CD4-positive, alpha-beta T cell (primary cell): ENCODE results near the gene COL9A1. TPM values are rescaled to one million over a fixed set of nuclear protein-coding genes. Genes with fewer than 3 reads are reported as not detected.
"Not testable (repeated sequence)": the region's sequence is repeated elsewhere in the genome, so short reads cannot be mapped to it uniquely, and the experiment has no call there.

Source experiments
- ATAC-seq: fragments of 200-7000 bp; cut with Tn5 transposase; one replicate; pipeline ENCODE4 v1.10.0; 2022; ENCODE audit warnings: mild to moderate bottlenecking; ENCODE audit not compliant: poor library complexity
- CTCF ChIA-PET: fragments of 350-600 bp; sonication (Branson Sonifier 250); formaldehyde crosslinking; loops from one replicate; lab custom pipeline; 2021; ENCODE audit warnings: antibody characterized with exemption, inconsistent platforms; lab: Charles Lee
- POLR2A ChIA-PET: fragments of 350-600 bp; sonication (Branson Sonifier 250); formaldehyde crosslinking; loops from one replicate; lab custom pipeline; 2021; ENCODE audit warnings: antibody characterized with exemption, inconsistent platforms; lab: Charles Lee
- DNase-seq, 14 experiments: peaks; one replicate each; pipeline ENCODE4 v3.0.0-alpha.2; 2013 to 2020; ENCODE audit warnings: mixed read lengths in 2 of 14
- H3K27ac ChIP-seq, 2 donors: one replicate each; pipeline versions ENCODE4 v1.5.1 to v1.7.0; 2013; ENCODE audit warnings: low read length in 2 of 2, low read depth in 1 of 2, mild to moderate bottlenecking in 1 of 2
- H3K27me3 ChIP-seq, 2 experiments: 1 replicate in 1 of 2; 2 replicates in 1 of 2; pipeline versions ENCODE4 v1.6.1 to v1.7.0; 2013; ENCODE audit warnings: low read length in 2 of 2, control low read depth in 1 of 2, mild to moderate bottlenecking in 1 of 2, moderate library complexity in 1 of 2; ENCODE audit not compliant: insufficient read depth in 2 of 2, control insufficient read depth in 1 of 2
- H3K36me3 ChIP-seq: one replicate; pipeline ENCODE4 v1.6.1; 2013; ENCODE audit warnings: low read length, control low read depth; ENCODE audit not compliant: insufficient read depth
- H3K4me1 ChIP-seq: one replicate; pipeline ENCODE4 v1.6.1; 2013; ENCODE audit warnings: low read length, control low read depth; ENCODE audit not compliant: insufficient read depth
- H3K4me3 ChIP-seq: one replicate; pipeline ENCODE4 v1.5.1; 2013; ENCODE audit warnings: mild to moderate bottlenecking, low read length, moderate library complexity
- H3K9me3 ChIP-seq, 2 experiments: 1 replicate in 1 of 2; 2 replicates in 1 of 2; pipeline versions ENCODE4 v1.6.1 to v1.7.0; 2013; ENCODE audit warnings: low read length in 2 of 2, mild to moderate bottlenecking in 2 of 2, control low read depth in 1 of 2, moderate library complexity in 1 of 2; ENCODE audit not compliant: control insufficient read depth in 1 of 2, insufficient read depth in 1 of 2
- H3K27ac Mint-ChIP-seq: one replicate; pipeline ENCODE4 v1.8.0; 2020; ENCODE audit warnings: mixed read lengths
- H3K27me3 Mint-ChIP-seq: one replicate; pipeline ENCODE4 v1.8.0; 2021; ENCODE audit warnings: mixed read lengths
- H3K36me3 Mint-ChIP-seq: one replicate; pipeline ENCODE4 v1.8.0; 2021; ENCODE audit warnings: low read depth, mixed read lengths
- H3K4me1 Mint-ChIP-seq: one replicate; pipeline ENCODE4 v1.8.0; 2021; ENCODE audit warnings: low read depth, mixed read lengths
- H3K4me3 Mint-ChIP-seq: one replicate; pipeline ENCODE4 v1.8.0; 2020; ENCODE audit warnings: mild to moderate bottlenecking, mixed read lengths
- H3K9me3 Mint-ChIP-seq: one replicate; pipeline ENCODE4 v1.8.0; 2020; ENCODE audit warnings: mixed read lengths
- intact Hi-C, 2 experiments: fragments of 100-400 bp; cut with DNase I in 1 of 2; cut with micrococcal nuclease in 1 of 2; formaldehyde crosslinking; loops; one replicate each; pipeline versions ENCODE4 v1.15.1 to v1.9.0; 2023 to 2025; cut with DNase I, micrococcal nuclease
- total RNA-seq, 174 experiments: library from RNA in 2 of 174; stranded (reverse) in 2 of 174; gene quantifications; one replicate each; pipeline ENCODE4 v1.2.3 and lab custom pipeline; 2021 to 2026
- TF ChIP-seq, protein P1 (sequence below): fragments of 200-600 bp; IDR thresholded peaks from one replicate; pipeline ENCODE4 v1.8.0; 2022; ENCODE audit warnings: antibody characterized with exemption, mild to moderate bottlenecking

The COL9A1 gene
- total RNA-seq, 2 experiments from 2014 or later = not detected

DNA sequence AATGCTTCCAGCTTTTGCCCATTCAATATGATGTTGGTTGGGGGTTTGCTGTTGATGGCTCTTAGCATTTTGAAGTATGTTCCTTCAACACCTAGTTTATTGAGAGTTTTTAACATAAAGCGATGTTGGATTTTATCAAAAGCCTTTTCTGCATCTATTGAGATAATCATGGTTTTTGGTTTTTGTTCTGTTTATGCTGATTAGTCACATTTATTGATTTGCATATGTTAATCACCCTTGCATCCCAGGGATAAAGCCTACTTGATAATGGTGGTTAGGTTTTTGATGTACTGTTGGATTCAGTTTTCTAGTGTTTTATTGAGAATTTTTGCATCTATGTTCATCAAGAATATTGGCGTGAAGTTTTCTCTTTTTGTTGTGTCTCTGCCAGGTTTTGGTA lies 40.4 kb upstream of the COL9A1 start:
- Histone ChIP-seq H3K27ac (no peak overlapping the region), H3K4me3 (no peak overlapping the region), H3K27me3 (peaks cover 0 to 5% of the 10 kb centered on the region in 2 experiments), H3K9me3 (peaks cover 0 to 13% of the 10 kb centered on the region in 2 experiments), H3K36me3 (no peaks in the 10 kb centered on the region), H3K4me1 (no peaks in the 10 kb centered on the region)
- Mint-ChIP-seq H3K36me3 (no peaks in the 10 kb centered on the region), H3K9me3 (peaks cover 4% of the 10 kb centered on the region), H3K27ac (no peak overlapping the region), H3K4me3 (no peak overlapping the region), H3K27me3 (peaks cover 30% of the 10 kb centered on the region), H3K4me1 (no peaks in the 10 kb centered on the region)
- TF ChIP-seq, protein P1, sequence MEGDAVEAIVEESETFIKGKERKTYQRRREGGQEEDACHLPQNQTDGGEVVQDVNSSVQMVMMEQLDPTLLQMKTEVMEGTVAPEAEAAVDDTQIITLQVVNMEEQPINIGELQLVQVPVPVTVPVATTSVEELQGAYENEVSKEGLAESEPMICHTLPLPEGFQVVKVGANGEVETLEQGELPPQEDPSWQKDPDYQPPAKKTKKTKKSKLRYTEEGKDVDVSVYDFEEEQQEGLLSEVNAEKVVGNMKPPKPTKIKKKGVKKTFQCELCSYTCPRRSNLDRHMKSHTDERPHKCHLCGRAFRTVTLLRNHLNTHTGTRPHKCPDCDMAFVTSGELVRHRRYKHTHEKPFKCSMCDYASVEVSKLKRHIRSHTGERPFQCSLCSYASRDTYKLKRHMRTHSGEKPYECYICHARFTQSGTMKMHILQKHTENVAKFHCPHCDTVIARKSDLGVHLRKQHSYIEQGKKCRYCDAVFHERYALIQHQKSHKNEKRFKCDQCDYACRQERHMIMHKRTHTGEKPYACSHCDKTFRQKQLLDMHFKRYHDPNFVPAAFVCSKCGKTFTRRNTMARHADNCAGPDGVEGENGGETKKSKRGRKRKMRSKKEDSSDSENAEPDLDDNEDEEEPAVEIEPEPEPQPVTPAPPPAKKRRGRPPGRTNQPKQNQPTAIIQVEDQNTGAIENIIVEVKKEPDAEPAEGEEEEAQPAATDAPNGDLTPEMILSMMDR = no peak
- no peak for DNase-seq
- CTCF ChIA-PET = no interaction called here
- POLR2A ChIA-PET = no interaction called here
- intact Hi-C loops = no loop called here
- ATAC-seq = no peak

DNA sequence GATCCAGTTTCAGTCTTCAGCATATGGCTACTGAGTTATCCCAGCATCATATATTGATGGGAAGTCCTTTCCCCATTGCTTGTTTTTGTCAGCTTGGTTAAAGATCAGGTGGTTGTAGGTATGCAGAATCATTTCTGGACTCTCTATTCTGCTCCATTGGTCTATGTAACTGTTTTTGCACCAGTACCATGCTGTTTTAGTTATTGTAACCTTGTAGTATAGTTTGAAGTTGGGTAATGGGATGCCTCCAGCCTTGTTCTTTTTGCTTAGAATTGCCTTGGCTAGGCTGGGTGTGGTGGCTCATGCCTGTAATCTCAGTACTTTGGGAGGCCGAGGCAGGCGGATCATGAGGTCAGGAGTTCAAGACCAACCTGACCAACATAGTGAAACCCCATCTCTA lies 36.9 kb upstream of the COL9A1 start:
- H3K36me3 ChIP-seq, DNase-seq, POLR2A ChIA-PET, ATAC-seq, CTCF ChIA-PET, H3K4me3 Mint-ChIP-seq, H3K27me3 ChIP-seq, H3K36me3 Mint-ChIP-seq, intact Hi-C loops, H3K9me3 ChIP-seq, H3K9me3 Mint-ChIP-seq, H3K4me1 Mint-ChIP-seq, H3K27ac ChIP-seq, H3K4me1 ChIP-seq, H3K4me3 ChIP-seq, H3K27ac Mint-ChIP-seq: not testable (repeated sequence)
- peaks cover 38% of the 10 kb centered on the region for H3K27me3 Mint-ChIP-seq

DNA sequence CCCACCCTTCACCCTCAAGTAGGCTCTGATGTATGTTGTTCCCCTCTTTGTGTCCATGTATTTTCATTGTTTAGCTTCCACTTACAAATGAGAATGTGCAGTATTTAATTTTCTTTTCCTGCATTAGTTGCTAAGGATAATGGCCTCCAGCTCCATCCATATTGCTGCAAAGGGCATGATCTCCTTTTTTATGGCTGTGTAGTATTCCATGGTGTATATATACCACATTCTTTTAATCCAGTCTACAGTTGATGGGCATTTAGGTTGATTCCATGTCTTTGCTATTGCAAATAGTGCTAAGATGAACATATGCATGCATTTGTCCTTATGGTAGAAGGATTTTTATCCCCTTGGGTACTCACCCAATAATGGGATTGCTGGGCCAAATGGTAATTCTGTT lies 35.9 kb upstream of the COL9A1 start:
- Mint-ChIP-seq H3K9me3 (peaks cover 4% of the 10 kb centered on the region), H3K4me3 (no peak overlapping the region), H3K4me1 (no peaks in the 10 kb centered on the region), H3K36me3 (no peaks in the 10 kb centered on the region), H3K27ac (no peak overlapping the region), H3K27me3 (peaks cover 40% of the 10 kb centered on the region)
- Histone ChIP-seq H3K4me3 (no peak overlapping the region), H3K36me3 (no peaks in the 10 kb centered on the region), H3K4me1 (no peaks in the 10 kb centered on the region), H3K27me3 (peaks cover 0 to 4% of the 10 kb centered on the region in 2 experiments), H3K27ac (no peak overlapping the region), H3K9me3 (no peaks in the 10 kb centered on the region)
- intact Hi-C loops = no loop called here
- ChIA-PET POLR2A (no interaction called here), CTCF (no interaction called here)
- DNase-seq (no peak), ATAC-seq (no peak)
- TF ChIP-seq, protein P1 = no peak

DNA sequence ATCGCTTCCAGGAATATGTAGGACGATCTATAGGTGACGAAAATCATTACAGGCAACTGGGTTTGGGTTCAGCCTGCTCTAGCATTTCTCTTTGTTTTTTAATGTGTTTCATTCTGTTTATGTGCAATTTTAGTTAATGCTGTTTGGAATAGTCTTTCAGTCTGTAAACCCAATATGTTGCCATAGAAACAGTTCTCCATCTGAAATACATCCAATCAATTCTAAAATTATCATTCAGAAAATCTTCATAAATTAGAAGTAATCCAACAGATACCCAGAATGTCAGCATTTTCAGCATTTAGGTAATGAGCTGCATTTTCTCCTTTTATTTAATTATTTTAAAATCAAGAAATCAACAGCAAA lies 34.8 kb upstream of the COL9A1 start:
- no peak overlapping the region for H3K4me3 Mint-ChIP-seq
- no peaks in the 10 kb centered on the region for H3K4me1 Mint-ChIP-seq
- intact Hi-C loops = no loop called here
- ChIA-PET POLR2A (no interaction called here), CTCF (no interaction called here)
- ATAC-seq = no peak
- TF ChIP-seq, protein P1 = no peak
- H3K9me3 Mint-ChIP-seq = peaks cover 8% of the 10 kb centered on the region
- H3K9me3 ChIP-seq = no peaks in the 10 kb centered on the region
- H3K27ac Mint-ChIP-seq = no peak overlapping the region
- H3K27me3 Mint-ChIP-seq = peaks cover 48% of the 10 kb centered on the region
- H3K4me1 ChIP-seq = no peaks in the 10 kb centered on the region
- no peaks in the 10 kb centered on the region for H3K36me3 Mint-ChIP-seq
- H3K27ac ChIP-seq = no peak overlapping the region
- no peak overlapping the region for H3K4me3 ChIP-seq
- peaks cover 0 to 4% of the 10 kb centered on the region in 2 experiments for H3K27me3 ChIP-seq
- no peaks in the 10 kb centered on the region for H3K36me3 ChIP-seq
- DNase-seq = no peak
